Uterus (tissue), 2 donors: Measurements from ENCODE around the gene STMN1.

Source experiments
- CTCF ChIP-seq, 4 experiments: fragments of 200-600 bp in 2 of 4; fragments of 450-650 bp in 2 of 4; sonication (generic) in 2 of 4; IDR thresholded peaks; one replicate each; pipeline ENCODE4 v1.5.1; 2016 to 2019; ENCODE audit warnings: antibody characterized with exemption in 4 of 4, mild to moderate bottlenecking in 2 of 4, moderate library complexity in 1 of 4
- POLR2A ChIP-seq, 2 donors: fragments of 450-650 bp; IDR thresholded peaks; one replicate each; pipeline ENCODE4 v1.6.1; 2016; ENCODE audit warnings: antibody characterized with exemption in 2 of 2, mild to moderate bottlenecking in 1 of 2, moderate library complexity in 1 of 2

DNA sequence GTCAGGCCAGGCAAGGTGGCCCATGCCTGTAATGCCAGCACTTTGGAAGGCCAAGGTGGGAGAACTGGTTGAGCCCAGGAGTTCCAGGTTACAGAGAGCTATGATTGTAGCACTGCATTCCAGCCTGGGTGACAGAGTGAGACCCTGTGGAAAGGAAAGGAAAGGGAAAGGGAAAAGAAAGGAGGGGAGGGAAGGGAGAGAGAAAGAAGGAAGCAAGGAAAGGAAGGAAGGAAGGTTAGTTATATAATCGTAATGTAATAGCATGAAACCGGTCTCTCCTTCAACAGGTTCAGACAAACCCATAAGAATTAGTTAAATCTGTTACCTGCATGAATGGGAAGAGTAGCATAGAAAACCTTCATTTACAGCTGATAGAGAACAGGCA lies 29.5 kb downstream of the STMN1 start:
- no peak for TF ChIP-seq POLR2A (IDR thresholded peaks at IDR 0.05)
- TF ChIP-seq CTCF (IDR thresholded peaks at IDR 0.05), result no peak
